Suppressor macrophage (primary cell): Measurements from ENCODE around the gene DOK7.
A peak's percentile ranks its signal among the peaks of the same experiment; 100 is the strongest.

Experiments used
- DNase-seq, 4 experiments: peaks; one replicate each; pipeline ENCODE4 v3.0.0-alpha.2; 2020 to 2022

The DOK7 gene

DNA sequence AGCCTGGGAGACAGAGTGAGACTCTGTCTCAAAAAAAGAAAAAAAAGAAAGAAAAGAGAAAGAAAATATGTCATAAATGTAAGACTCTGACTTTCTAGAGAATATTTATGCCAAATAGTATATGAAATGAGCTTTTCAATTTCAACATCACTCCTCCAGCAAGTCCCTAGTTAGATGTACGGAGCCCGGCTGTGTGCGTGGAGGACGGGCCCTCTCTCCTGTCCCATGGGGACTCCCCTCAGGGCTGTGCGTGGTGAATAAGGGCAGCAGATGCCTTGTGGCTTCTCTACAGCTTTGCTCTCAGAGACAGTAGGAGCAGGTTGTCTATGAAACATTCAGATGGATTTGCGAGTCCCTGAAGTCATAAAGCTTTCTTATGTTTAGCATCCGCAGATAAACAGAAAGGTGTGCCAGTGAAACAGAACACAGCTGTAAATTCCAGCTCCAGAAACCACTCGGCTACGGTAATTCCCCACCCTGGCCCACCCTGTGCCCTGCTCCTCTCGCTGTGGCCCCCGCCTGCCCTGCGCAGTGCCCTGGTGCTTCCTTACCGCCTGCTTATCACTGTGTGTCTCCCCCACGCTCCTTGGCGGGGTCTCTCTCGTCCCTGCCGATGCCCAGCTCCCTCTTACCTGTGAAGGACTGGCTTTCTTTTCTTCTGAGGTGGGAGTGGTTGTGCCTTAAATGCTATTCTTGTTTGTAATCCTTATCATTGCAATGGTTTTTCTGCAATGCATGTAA lies 35.2 kb upstream of the DOK7 start:
- no peak for DNase-seq

GRCh38 chr4:3429651-3430050 lies 33.5 kb upstream of the DOK7 start:
- DNase-seq: no peak

DNA sequence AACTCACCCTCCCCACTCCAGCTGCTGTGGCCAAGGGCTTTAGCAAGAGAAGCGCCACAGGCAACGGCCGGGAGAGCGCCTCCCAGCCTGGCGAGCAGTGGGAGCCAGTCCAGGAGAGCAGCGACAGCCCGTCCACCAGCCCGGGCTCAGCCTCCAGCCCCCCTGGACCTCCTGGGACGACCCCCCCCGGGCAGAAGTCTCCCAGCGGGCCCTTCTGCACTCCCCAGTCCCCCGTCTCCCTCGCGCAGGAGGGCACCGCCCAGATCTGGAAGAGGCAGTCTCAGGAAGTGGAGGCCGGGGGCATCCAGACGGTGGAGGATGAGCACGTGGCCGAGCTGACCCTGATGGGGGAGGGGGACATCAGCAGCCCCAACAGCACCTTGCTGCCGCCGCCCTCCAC lies 32.6 kb upstream of the DOK7 start:
- no peak for DNase-seq

DNA sequence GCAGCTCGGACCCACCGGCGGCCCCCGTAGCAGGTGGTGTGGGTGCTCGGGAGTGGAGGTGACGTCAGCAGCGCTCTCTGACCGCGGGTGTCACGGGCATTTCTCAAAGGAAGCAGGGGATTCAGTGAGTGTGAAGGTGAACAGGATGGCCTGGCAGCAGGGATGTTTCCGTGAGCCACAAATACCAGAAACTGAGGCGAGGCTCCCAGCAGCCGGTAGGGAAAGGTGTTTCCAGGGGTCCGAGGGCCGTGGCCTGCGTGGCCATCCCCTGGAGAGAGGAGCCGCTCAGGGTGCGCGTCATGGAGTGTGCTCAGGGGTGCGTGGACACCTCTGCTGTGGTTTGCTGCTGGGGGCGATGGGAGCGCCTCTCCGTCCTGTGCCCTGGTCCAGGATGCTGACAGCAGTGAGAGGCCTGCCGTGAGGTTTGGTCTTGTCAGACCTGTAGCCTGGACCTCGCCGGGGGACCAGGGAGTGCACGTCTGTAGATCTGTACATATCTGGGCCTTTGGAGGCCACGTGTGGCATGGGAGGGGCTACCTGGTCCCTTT lies 31.6 kb upstream of the DOK7 start:
- DNase-seq: no peak

DNA sequence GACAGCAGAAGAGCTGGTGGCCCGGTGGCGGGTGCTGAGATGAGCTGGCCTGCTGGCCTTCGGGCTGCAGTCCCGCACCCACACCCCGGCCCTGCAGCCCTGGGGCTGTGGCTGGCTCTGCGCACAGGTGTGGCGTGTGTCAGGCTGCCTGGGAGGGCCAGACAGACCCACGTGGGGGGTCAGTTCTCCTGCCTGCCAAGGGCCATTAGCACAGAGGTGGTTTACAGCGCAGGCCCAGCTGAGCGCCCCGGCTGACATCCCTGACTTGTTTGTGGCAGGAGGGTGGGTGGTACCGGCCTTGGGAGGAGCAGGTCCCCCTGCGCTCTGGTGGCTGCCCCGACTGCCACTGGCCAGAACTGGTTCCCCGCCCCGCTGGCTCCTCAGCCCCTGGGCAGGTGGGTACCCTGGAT lies 30.7 kb upstream of the DOK7 start:
- no peak for DNase-seq

GRCh38 chr4:3433138-3433869 lies 29.8 kb upstream of the DOK7 start:
- DNase-seq: no peak

GRCh38 chr4:3434881-3435685 lies 28.0 kb upstream of the DOK7 start:
- DNase-seq: no peak

GRCh38 chr4:3435686-3435956 lies 27.5 kb upstream of the DOK7 start:
- DNase-seq: no peak

- DNase-seq: no peak
Observed at GRCh38 chr4:3436048-3436797, 26.9 kb upstream of the DOK7 start.

GRCh38 chr4:3436798-3437581 lies 26.1 kb upstream of the DOK7 start:
- DNase-seq: peak in 3 of 4 experiments; percentile 40 to 65 (median 43)

GRCh38 chr4:3437582-3437936 lies 25.5 kb upstream of the DOK7 start:
- DNase-seq: no peak

DNA sequence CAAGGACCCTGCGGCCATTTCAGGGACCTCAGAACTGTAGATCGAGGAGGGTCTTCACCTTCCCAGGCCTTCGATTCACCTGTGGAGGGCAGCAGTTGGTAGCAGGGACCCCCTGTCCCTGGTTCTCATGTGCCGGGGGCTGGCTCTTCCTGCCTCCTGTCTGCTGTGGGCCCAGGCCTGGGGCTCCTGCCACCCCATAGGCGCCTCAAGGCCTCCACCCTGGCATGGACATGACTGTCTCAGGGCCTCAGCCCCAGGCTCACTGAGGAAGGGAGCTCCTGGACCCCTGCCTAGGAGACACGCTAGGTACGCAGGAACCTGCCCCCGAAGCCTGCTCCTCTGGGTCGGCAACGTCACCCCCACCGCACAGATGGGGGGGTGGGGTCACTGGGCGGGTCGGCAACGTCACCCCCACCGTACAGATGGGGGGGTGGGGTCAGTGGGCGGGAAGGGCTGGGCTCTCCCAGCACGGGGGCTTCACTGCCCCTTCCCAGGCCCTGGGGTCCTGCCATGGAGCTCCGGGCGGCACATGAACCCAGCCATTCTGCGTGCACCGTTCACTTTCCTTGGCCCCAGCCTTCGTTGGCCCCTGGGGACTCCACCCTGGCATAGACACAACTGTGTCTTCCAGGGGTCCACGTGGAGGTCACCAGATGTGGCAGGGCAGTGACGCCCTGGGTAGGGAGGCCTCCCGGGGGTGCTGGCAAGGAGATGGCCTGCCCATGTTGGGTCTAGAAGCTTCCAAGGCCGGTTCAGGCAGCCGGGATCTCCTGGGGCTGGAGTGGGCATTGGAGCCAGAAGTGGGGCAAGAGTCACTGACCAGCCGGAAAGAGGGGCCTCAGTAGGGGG lies 24.9 kb upstream of the DOK7 start:
- DNase-seq: no peak

DNA sequence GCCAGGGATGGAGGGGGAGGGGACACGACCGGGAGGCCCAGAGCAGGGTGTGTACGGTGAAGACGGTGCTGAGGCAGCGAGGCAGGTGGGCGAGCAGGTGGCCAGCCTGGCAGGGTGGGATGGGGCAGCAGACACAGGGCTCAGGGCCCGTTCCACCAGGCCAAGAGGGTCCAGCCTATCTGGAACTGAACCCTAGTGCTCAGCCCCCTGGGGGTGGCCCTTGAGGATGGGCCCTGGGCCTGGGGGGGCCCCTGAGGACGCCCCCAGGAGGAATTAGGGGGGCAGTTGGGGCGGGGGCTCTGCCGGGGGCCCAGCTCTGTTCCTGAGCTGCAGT lies 24.3 kb upstream of the DOK7 start:
- no peak for DNase-seq

DNA sequence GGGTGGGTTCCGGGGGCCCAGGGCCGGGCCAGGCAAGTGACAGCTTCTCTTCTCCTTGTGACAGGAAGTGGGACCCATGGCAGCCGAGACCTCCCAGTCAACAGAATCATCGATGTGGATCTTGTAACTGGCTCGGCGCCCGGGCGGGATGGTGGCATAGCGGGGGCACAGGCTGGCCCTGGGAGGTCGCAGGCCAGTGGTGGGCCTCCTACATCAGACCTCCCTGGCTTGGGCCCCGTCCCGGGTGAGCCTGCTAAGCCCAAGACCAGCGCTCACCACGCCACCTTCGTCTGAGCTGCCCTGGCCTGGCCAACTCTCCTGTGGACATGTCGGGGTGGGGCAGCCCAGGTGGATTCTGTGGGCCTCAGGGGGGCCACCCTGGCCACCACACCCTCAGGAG lies 23.7 kb upstream of the DOK7 start:
- no peak for DNase-seq

GRCh38 chr4:3440011-3440410 lies 23.1 kb upstream of the DOK7 start:
- DNase-seq: no peak

DNA sequence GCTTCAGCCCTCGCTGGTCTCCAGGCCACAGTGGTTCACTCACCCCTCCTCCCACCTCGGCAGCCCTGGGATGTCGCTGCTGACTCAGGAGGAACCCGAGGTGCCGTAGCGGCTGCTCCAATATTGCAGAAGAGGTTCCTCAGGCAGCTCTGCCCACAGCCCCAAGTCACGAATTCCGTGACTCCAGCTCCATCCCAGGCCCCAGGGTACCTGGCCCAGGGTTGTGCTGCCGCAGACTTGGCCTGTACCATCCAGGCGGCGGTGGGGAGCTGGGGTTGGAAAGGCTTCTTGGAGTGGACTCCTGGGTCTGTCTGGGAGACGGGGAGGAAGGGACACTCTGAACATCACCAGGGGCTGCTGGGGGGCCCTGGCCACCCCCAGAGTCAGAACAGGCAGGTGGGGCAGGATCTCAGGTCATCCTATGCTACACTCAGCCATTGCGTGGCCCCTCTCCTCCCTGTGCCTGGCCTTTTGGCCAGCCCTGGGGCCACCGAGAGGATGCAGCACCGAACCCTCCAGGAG lies 22.1 kb upstream of the DOK7 start:
- peak; percentile 64 to 82 (median 76) for DNase-seq

DNA sequence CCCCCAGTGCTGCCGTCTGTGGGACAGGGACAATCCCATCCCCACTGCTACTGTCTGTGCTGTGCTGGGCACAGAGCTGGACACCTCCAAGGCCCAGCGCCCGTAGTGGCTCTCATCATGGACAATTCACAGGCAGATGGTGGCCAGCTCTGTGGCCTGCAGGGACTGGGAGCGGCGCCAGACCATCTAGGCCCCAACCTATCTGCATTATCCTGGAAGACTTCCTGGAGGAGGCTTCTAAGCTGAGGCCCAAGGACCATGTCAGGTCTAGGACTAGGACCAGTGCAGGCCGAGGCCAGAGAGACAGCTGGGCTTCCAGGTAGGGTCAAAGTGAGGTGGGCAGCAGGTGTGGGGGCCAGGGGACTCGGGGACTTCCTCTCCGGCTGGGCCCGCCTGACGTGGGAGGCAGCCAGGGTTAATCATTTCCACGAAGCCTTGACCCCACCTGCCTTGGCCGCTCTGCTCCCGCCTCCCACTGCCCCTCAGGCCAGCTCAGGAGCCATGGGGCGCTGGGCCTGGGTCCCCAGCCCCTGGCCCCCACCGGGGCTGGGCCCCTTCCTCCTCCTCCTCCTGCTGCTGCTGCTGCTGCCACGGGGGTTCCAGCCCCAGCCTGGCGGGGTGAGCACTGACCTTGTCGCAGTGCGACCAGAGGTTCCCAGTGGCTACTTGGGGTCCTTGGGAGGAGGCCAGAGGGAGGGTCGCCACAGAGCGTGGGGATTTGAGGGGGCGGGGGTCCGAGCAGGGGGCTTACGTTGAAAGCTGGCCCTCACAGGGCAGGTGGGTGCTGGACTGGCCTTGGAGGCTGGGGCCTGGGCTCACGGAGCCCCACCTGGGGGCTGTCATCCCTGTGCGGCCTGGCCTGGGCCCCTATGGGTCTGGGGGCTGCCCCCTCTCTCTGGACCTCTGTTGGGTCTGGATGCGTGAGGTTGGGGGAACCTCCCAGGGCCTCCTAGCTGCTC lies 21.3 kb upstream of the DOK7 start, which contains the start of gene HGFAC:
HGFAC (plus strand) TSS at position 468 of the 959 bp plus-strand sequence; CDS start at position 502, 34 bp downstream.
- DNase-seq: no peak

GRCh38 chr4:3442460-3442958 lies 20.6 kb upstream of the DOK7 start:
- DNase-seq: no peak
